HEK293 (cell line): ENCODE measurements around the gene GCC2.

Experiments used
- CTCF ChIA-PET: fragments of 350-600 bp; formaldehyde crosslinking; extraction: SDS; loops from one replicate; lab custom pipeline; 2021; ENCODE audit warnings: antibody characterized with exemption; lab: Yijun Ruan, JAX
- POLR2A ChIA-PET: fragments of 300-600 bp; formaldehyde crosslinking; extraction: SDS; loops from one replicate; lab custom pipeline; 2020; ENCODE audit warnings: antibody characterized with exemption, inconsistent platforms; lab: Yijun Ruan, JAX
- H3K27ac ChIP-seq: fragments of 200-500 bp; sonication (Bioruptor generic); 2 replicates; pipeline ENCODE4 v1.5.1; 2014; ENCODE audit warnings: low read depth, low read length, control low read depth, inconsistent platforms; ENCODE audit errors: extremely low read depth
- H3K36me3 ChIP-seq, 2 experiments: fragments of 200-500 bp in 1 of 2; sonication (Bioruptor generic) in 1 of 2; 1 replicate in 1 of 2; 2 replicates in 1 of 2; pipeline ENCODE4 v1.5.1; 2014 to 2017; ENCODE audit warnings: inconsistent platforms in 2 of 2, low read length in 2 of 2; ENCODE audit not compliant: control insufficient read depth in 2 of 2, insufficient read depth in 1 of 2
- H3K4me1 ChIP-seq: fragments of 200-500 bp; sonication (Bioruptor generic); 2 replicates; pipeline ENCODE4 v1.5.1; 2014; ENCODE audit warnings: mild to moderate bottlenecking, low read length, inconsistent platforms; ENCODE audit not compliant: control insufficient read depth, insufficient read depth
- H3K4me3 ChIP-seq: 2 replicates; pipeline ENCODE4 v1.5.1; 2011; ENCODE audit warnings: low read depth, mild to moderate bottlenecking, control low read depth, low read length, moderate library complexity
- H3K9me3 ChIP-seq: fragments of 200-500 bp; sonication (Bioruptor generic); 2 replicates; pipeline ENCODE4 v1.5.1; 2014; ENCODE audit warnings: low read depth, low read length, inconsistent platforms; ENCODE audit not compliant: control insufficient read depth, insufficient read depth
- EGR2 ChIP-seq: fragments of 450-650 bp; formaldehyde crosslinking; IDR thresholded peaks from 2 replicates; pipeline ENCODE4 v1.5.1; 2016; ENCODE audit warnings: low read depth, missing biosample characterization, missing genetic modification characterization
- FEZF1 ChIP-seq: fragments of 450-650 bp; formaldehyde crosslinking; IDR thresholded peaks from 2 replicates; pipeline ENCODE4 v1.5.1; 2016; ENCODE audit warnings: missing biosample characterization, missing genetic modification characterization
- GFI1B ChIP-seq: fragments of 450-650 bp; formaldehyde crosslinking; IDR thresholded peaks from 2 replicates; pipeline ENCODE4 v1.5.1; 2016; ENCODE audit warnings: missing biosample characterization, missing genetic modification characterization
- SCRT1 ChIP-seq: fragments of 450-650 bp; formaldehyde crosslinking; IDR thresholded peaks from 2 replicates; pipeline ENCODE4 v1.5.1; 2016; ENCODE audit warnings: missing biosample characterization, missing genetic modification characterization, borderline replicate concordance
- SP2 ChIP-seq: fragments of 450-650 bp; formaldehyde crosslinking; IDR thresholded peaks from 2 replicates; pipeline ENCODE4 v1.5.1; 2016; ENCODE audit warnings: missing biosample characterization, missing genetic modification characterization
- ZFHX2 ChIP-seq: fragments of 450-650 bp; formaldehyde crosslinking; conservative IDR thresholded peaks from 2 replicates; pipeline ENCODE4 v1.5.1; 2016; ENCODE audit warnings: missing biosample characterization, missing genetic modification characterization
- ZNF133 ChIP-seq: fragments of 450-650 bp; formaldehyde crosslinking; IDR thresholded peaks from 2 replicates; pipeline ENCODE4 v1.5.1; 2016; ENCODE audit warnings: missing biosample characterization, missing genetic modification characterization
- ZNF221 ChIP-seq: fragments of 450-650 bp; formaldehyde crosslinking; IDR thresholded peaks from 2 replicates; pipeline ENCODE4 v1.5.1; 2017; ENCODE audit warnings: missing biosample characterization, missing genetic modification characterization, borderline replicate concordance
- ZNF223 ChIP-seq: fragments of 450-650 bp; formaldehyde crosslinking; IDR thresholded peaks from 2 replicates; pipeline ENCODE4 v1.5.1; 2016; ENCODE audit warnings: missing biosample characterization, missing genetic modification characterization
- ZNF266 ChIP-seq: fragments of 450-650 bp; formaldehyde crosslinking; IDR thresholded peaks from 2 replicates; pipeline ENCODE4 v1.5.1; 2016; ENCODE audit warnings: missing biosample characterization, missing genetic modification characterization, low read depth
- ZNF324 ChIP-seq: fragments of 450-650 bp; formaldehyde crosslinking; IDR thresholded peaks from 2 replicates; pipeline ENCODE4 v1.5.1; 2016; ENCODE audit warnings: missing biosample characterization, missing genetic modification characterization
- ZNF394 ChIP-seq: fragments of 450-650 bp; formaldehyde crosslinking; IDR thresholded peaks from 2 replicates; pipeline ENCODE4 v1.5.1; 2016; ENCODE audit warnings: missing biosample characterization, missing genetic modification characterization, mild to moderate bottlenecking, moderate library complexity, borderline replicate concordance
- ZNF548 ChIP-seq: fragments of 450-650 bp; formaldehyde crosslinking; IDR thresholded peaks from 2 replicates; pipeline ENCODE4 v1.5.1; 2016; ENCODE audit warnings: missing biosample characterization, missing genetic modification characterization
- ZNF549 ChIP-seq: fragments of 450-650 bp; IDR thresholded peaks from 2 replicates; pipeline ENCODE4 v1.5.1; 2018; ENCODE audit warnings: missing biosample characterization, missing genetic modification characterization, mild to moderate bottlenecking, inconsistent platforms, moderate library complexity
- ZNF596 ChIP-seq: fragments of 450-650 bp; IDR thresholded peaks from 2 replicates; pipeline ENCODE4 v1.5.0; 2018; ENCODE audit warnings: missing biosample characterization, mild to moderate bottlenecking, missing genetic modification characterization, moderate library complexity
- ZNF621 ChIP-seq: fragments of 450-650 bp; formaldehyde crosslinking; IDR thresholded peaks from 2 replicates; pipeline ENCODE4 v1.5.1; 2017; ENCODE audit warnings: missing biosample characterization, missing genetic modification characterization
- ZNF776 ChIP-seq: fragments of 450-650 bp; formaldehyde crosslinking; IDR thresholded peaks from 2 replicates; pipeline ENCODE4 v1.5.0; 2017; ENCODE audit warnings: missing biosample characterization, missing genetic modification characterization, borderline replicate concordance
- ZSCAN23 ChIP-seq: fragments of 450-650 bp; formaldehyde crosslinking; IDR thresholded peaks from 2 replicates; pipeline ENCODE4 v1.5.1; 2016; ENCODE audit warnings: missing biosample characterization, missing genetic modification characterization
- TF ChIP-seq, protein P1 (sequence below): fragments of 450-650 bp; formaldehyde crosslinking; IDR thresholded peaks from 2 replicates; pipeline ENCODE4 v1.5.1; 2017; ENCODE audit warnings: missing biosample characterization, mild to moderate bottlenecking, missing genetic modification characterization, moderate library complexity
- TF ChIP-seq, protein P2 (sequence below): fragments of 450-650 bp; IDR thresholded peaks from 2 replicates; pipeline ENCODE4 v1.5.1; 2018; ENCODE audit warnings: missing biosample characterization, missing genetic modification characterization
- TF ChIP-seq, protein P3 (sequence below): fragments of 450-650 bp; formaldehyde crosslinking; IDR thresholded peaks from 2 replicates; pipeline ENCODE4 v1.5.1; 2016; ENCODE audit warnings: missing biosample characterization, missing genetic modification characterization
- TF ChIP-seq, protein P4 (sequence below): fragments of 450-650 bp; formaldehyde crosslinking; IDR thresholded peaks from 2 replicates; pipeline ENCODE4 v1.5.1; 2016; ENCODE audit warnings: missing biosample characterization, missing genetic modification characterization

The GCC2 gene

DNA sequence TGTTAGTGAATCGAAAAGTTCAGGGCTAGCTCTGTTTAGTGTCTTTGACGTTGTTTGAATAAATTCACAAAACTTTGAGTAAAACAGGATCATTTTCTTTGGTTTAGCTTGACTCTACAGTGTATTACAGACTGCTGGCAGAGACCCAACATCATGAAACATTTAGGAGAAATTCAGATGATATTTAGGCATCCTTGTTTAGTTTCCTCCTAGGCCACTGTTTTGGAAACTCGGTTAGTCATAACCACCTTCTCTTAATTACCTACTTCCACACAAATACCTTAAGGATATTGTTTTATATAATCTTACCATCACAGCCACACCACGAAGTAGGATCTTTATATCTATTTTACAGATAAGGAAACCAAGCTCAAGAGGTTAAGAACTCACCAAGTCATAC lies 93.1 kb downstream of the GCC2 start:
- Histone ChIP-seq H3K4me1 (peaks cover 27% of the 10 kb centered on the region), H3K27ac (no peak overlapping the region), H3K4me3 (no peak overlapping the region), H3K9me3 (no peaks in the 10 kb centered on the region)
- ChIA-PET CTCF (interaction anchor here (1.8 kb wide), 1 partner anchor 42 kb away, joined by 7 read pairs; no protein-coding TSS in a partner anchor), POLR2A (interaction anchor here (1.0 kb wide), 1 partner anchor 9 kb away, joined by 5 read pairs; no protein-coding TSS in a partner anchor)
- TF ChIP-seq ZSCAN23 (tag by site-specific recombination) (no peak), ZNF596 (tag by site-specific recombination) (no peak), ZNF394 (no peak), ZNF266 (tag by site-specific recombination) (no peak), EGR2 (tag by site-specific recombination) (no peak), ZNF133 (tag by site-specific recombination) (no peak), ZNF548 (tag by site-specific recombination) (no peak), ZNF776 (tag by site-specific recombination) (no peak), ZFHX2 (no peak), GFI1B (tag by site-specific recombination) (no peak), FEZF1 (no peak), ZNF621 (tag by site-specific recombination) (no peak), ZNF324 (tag by site-specific recombination) (no peak), ZNF221 (tag by site-specific recombination) (no peak), ZNF549 (tag by site-specific recombination) (no peak), SCRT1 (tag by site-specific recombination) (no peak)
- TF ChIP-seq, protein P1, sequence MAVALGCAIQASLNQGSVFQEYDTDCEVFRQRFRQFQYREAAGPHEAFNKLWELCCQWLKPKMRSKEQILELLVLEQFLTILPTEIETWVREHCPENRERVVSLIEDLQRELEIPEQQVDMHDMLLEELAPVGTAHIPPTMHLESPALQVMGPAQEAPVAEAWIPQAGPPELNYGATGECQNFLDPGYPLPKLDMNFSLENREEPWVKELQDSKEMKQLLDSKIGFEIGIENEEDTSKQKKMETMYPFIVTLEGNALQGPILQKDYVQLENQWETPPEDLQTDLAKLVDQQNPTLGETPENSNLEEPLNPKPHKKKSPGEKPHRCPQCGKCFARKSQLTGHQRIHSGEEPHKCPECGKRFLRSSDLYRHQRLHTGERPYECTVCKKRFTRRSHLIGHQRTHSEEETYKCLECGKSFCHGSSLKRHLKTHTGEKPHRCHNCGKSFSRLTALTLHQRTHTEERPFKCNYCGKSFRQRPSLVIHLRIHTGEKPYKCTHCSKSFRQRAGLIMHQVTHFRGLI (tag by site-specific recombination) = no peak
- TF ChIP-seq, protein P2, sequence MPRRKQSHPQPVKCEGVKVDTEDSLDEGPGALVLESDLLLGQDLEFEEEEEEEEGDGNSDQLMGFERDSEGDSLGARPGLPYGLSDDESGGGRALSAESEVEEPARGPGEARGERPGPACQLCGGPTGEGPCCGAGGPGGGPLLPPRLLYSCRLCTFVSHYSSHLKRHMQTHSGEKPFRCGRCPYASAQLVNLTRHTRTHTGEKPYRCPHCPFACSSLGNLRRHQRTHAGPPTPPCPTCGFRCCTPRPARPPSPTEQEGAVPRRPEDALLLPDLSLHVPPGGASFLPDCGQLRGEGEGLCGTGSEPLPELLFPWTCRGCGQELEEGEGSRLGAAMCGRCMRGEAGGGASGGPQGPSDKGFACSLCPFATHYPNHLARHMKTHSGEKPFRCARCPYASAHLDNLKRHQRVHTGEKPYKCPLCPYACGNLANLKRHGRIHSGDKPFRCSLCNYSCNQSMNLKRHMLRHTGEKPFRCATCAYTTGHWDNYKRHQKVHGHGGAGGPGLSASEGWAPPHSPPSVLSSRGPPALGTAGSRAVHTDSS (tag by site-specific recombination) = no peak
- TF ChIP-seq, protein P3, sequence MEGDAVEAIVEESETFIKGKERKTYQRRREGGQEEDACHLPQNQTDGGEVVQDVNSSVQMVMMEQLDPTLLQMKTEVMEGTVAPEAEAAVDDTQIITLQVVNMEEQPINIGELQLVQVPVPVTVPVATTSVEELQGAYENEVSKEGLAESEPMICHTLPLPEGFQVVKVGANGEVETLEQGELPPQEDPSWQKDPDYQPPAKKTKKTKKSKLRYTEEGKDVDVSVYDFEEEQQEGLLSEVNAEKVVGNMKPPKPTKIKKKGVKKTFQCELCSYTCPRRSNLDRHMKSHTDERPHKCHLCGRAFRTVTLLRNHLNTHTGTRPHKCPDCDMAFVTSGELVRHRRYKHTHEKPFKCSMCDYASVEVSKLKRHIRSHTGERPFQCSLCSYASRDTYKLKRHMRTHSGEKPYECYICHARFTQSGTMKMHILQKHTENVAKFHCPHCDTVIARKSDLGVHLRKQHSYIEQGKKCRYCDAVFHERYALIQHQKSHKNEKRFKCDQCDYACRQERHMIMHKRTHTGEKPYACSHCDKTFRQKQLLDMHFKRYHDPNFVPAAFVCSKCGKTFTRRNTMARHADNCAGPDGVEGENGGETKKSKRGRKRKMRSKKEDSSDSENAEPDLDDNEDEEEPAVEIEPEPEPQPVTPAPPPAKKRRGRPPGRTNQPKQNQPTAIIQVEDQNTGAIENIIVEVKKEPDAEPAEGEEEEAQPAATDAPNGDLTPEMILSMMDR (tag by site-specific recombination) = no peak
- TF ChIP-seq, protein P4, sequence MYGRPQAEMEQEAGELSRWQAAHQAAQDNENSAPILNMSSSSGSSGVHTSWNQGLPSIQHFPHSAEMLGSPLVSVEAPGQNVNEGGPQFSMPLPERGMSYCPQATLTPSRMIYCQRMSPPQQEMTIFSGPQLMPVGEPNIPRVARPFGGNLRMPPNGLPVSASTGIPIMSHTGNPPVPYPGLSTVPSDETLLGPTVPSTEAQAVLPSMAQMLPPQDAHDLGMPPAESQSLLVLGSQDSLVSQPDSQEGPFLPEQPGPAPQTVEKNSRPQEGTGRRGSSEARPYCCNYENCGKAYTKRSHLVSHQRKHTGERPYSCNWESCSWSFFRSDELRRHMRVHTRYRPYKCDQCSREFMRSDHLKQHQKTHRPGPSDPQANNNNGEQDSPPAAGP = no peak
- TF ChIP-seq, all 188 proteins: peak for 0
- H3K36me3 ChIP-seq = no peaks in the 10 kb centered on the region

DNA sequence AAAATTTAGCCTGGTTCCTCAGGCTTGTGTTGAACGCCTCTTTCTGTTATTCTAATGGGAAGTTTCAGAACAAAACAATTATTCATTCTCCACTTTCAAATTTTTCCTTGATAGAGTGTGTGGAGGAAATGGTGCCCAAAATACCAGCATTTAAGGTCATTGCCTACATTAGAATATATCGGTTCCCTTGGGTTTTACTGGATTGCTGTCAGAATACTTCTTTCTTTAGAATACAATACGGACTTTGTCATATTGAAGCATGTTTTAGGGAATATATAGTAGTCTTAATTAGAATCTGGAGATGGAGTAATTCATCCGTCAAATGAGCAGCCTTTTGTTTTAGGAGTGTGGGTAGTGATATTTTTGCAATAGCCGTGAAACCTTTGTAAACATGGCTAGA lies 98.6 kb downstream of the GCC2 start:
- Histone ChIP-seq H3K27ac (no peak overlapping the region), H3K4me3 (no peak overlapping the region), H3K9me3 (no peaks in the 10 kb centered on the region)
- TF ChIP-seq ZNF223 (no peak), SP2 (tag by site-specific recombination) (no peak)
- TF ChIP-seq, all 188 proteins: peak for 0
- Histone ChIP-seq H3K36me3 (no peaks in the 10 kb centered on the region), H3K4me1 (peaks cover 7% of the 10 kb centered on the region; the same call in 1 of the 2 replicates)
- ChIA-PET POLR2A (no interaction called here), CTCF (no interaction called here)
